ENCODE measurements around the gene ZBTB12.

GRCh38 chr6:31864818-31865204 is 37.1 kb downstream of the ZBTB12 start:
- TF ChIP-seq CTCF (IDR thresholded peaks at IDR 0.05) (no peak), ZFX (IDR thresholded peaks at IDR 0.05; ENCODE audit: borderline replicate concordance) (no peak)
